Bronchial epithelial cell (primary cell): ENCODE results near the gene AHNAK. TPM values are rescaled to one million over a fixed set of nuclear protein-coding genes. Genes with fewer than 3 reads are reported as not detected.
"Not testable (repeated sequence)": the region's sequence is repeated elsewhere in the genome, so short reads cannot be mapped to it uniquely, and the experiment has no call there.

Experiments
- DNase-seq: peaks from one replicate; pipeline ENCODE4 v3.0.0-alpha.2; 2010; ENCODE audit warnings: low read depth
- FAIRE-seq: peaks from 2 replicates; lab custom pipeline; 2011; peaks lifted over from hg19 to GRCh38; lab: Jason Lieb, UNC
- H3K27me3 ChIP-seq: 2 replicates; pipeline ENCODE4 v1.5.1; 2011; ENCODE audit warnings: low read length; ENCODE audit not compliant: control insufficient read depth, insufficient read depth
- H3K36me3 ChIP-seq: 2 replicates; pipeline ENCODE4 v1.5.1; 2011; ENCODE audit warnings: low read length; ENCODE audit not compliant: control insufficient read depth, insufficient read depth
- H3K4me3 ChIP-seq: 2 replicates; pipeline ENCODE4 v1.5.1; 2011; ENCODE audit warnings: mild to moderate bottlenecking, low read depth, low read length, control low read depth
- total RNA-seq: library from RNA; depleted of rRNA; stranded (reverse); fragments of >200 nt; gene quantifications from 2 replicates; pipeline ENCODE4 v1.2.1, GENCODE V29; 2014
- TF ChIP-seq, protein P1 (sequence below): IDR thresholded peaks from 2 replicates; pipeline ENCODE4 v1.5.1; 2011; ENCODE audit warnings: mild to moderate bottlenecking, moderate library complexity, low read length, control low read depth, inconsistent platforms; ENCODE audit not compliant: insufficient read depth, severe bottlenecking

The AHNAK gene
- total RNA-seq, 1 donor from 2014 or later = 354 TPM

DNA sequence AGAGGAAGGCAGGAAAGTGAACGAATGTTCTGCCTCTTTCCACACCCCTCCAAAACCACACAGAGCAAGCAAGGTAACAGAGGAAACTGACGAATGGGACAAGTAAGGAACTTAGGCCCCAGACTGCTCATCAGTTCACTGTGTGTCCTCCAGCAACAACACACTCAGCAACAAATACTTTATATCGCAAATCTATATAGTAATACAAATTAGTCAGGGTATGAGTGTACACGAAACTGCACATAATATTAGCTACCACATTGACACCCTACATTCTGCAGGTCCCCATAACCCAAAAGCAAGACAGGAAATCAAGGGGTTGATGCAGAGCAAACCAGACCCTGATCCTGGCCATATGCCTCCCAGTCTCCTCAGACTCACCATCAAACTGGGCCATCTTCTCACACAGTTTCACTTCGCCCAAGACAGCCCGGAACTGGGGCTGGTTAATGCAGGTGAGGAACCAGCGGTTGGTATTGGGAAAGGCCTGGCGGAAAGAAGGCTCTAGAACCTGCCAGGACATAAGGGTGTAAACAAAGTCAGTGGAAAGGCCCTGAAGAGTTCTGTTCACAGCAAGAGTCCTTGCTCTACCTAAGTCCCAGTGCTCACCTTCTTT lies 20.5 kb upstream of the AHNAK start:
- no peak overlapping the region for H3K4me3 ChIP-seq
- H3K27me3 ChIP-seq = no peaks in the 10 kb centered on the region
- FAIRE-seq = no peak
- DNase-seq = no peak
- H3K36me3 ChIP-seq = peaks cover 38% of the 10 kb centered on the region
- TF ChIP-seq, protein P1, sequence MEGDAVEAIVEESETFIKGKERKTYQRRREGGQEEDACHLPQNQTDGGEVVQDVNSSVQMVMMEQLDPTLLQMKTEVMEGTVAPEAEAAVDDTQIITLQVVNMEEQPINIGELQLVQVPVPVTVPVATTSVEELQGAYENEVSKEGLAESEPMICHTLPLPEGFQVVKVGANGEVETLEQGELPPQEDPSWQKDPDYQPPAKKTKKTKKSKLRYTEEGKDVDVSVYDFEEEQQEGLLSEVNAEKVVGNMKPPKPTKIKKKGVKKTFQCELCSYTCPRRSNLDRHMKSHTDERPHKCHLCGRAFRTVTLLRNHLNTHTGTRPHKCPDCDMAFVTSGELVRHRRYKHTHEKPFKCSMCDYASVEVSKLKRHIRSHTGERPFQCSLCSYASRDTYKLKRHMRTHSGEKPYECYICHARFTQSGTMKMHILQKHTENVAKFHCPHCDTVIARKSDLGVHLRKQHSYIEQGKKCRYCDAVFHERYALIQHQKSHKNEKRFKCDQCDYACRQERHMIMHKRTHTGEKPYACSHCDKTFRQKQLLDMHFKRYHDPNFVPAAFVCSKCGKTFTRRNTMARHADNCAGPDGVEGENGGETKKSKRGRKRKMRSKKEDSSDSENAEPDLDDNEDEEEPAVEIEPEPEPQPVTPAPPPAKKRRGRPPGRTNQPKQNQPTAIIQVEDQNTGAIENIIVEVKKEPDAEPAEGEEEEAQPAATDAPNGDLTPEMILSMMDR = no peak

DNA sequence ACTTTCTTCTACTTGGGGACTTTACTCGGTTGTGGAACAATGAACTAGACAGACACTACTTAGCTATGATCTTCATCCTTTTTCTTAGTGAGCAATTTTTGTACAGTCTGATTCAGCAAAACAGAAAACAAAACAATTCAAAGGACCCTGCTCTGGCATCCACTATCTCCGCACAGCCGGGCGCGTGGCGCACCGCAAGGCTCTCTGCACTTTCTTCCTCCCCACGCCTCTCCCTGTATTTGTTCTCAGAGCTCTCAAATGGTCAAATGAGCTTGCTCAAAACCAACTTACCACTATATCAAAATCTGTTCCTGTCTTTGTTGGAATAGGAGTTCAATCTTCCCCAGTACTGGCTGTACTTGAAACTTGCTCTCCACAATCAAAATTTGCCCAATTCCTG lies 19.6 kb upstream of the AHNAK start:
- DNase-seq = no peak
- Histone ChIP-seq H3K27me3 (no peaks in the 10 kb centered on the region), H3K36me3 (peaks cover 31% of the 10 kb centered on the region), H3K4me3 (no peak overlapping the region)
- TF ChIP-seq, protein P1 = no peak
- no peak for FAIRE-seq

DNA sequence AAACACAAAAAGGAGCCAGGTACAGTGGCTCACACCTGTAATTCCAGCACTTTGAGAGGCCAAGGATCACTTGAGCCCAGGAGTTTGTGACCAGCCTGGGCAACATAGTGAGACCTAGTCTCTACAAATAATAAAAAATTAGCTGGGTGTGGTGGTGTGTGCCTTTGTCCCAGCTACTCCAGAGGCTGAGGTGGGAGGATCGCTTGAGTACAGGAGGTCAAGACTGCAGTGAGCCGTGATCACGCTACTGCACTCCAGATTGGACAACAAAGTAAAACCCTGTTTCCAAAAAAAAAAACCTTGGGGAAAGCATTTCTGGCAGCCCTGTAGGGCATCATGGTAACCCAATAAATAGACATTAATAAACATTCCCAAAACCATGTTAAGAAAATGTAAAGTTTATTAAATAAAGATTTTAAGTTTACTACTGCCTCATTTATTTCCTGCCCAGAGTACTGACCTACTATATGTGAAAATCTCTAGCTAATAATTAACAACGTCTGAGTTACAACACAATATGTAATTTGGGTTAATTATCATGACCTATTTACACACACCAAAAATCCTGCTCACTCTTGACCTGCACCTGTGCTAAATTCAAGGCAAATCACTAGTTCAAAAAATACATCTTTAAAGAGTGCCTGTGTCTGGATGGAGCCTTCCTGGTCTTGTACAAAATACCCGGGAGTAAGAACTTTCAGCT lies 18.6 kb upstream of the AHNAK start:
- peaks cover 23% of the 10 kb centered on the region for H3K36me3 ChIP-seq
- no peaks in the 10 kb centered on the region for H3K27me3 ChIP-seq
- no peak overlapping the region for H3K4me3 ChIP-seq
- FAIRE-seq (no peak), DNase-seq (no peak)
- TF ChIP-seq, protein P1 = no peak

DNA sequence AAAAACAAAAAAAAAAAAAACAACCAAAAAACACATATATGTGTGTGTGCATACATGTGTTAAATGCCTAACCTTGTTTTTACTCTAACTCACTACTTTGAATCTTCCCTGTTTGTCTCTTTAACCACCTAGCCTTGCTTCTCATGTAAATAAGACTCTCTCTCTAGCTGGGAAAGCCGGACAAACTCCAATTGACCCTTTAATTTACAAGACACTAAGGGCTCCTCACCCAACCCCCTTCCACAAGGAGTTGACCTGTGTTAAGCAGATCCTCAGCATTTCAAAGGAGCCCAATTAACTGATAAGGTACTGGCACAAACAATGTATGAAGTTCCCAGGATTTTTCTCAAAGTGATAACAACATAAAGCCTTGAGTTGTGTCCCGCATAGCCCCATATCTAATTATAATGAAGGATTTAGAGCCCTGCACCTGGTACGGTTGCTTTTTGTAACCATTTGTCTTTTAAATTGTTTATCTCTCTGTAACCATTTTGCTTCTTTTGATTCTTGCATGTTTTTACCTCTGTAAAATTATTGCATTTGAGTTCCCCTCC lies 15.1 kb upstream of the AHNAK start:
- H3K4me3 ChIP-seq, H3K27me3 ChIP-seq, DNase-seq, FAIRE-seq: not testable (repeated sequence)
- H3K36me3 ChIP-seq = peaks cover 15% of the 10 kb centered on the region

DNA sequence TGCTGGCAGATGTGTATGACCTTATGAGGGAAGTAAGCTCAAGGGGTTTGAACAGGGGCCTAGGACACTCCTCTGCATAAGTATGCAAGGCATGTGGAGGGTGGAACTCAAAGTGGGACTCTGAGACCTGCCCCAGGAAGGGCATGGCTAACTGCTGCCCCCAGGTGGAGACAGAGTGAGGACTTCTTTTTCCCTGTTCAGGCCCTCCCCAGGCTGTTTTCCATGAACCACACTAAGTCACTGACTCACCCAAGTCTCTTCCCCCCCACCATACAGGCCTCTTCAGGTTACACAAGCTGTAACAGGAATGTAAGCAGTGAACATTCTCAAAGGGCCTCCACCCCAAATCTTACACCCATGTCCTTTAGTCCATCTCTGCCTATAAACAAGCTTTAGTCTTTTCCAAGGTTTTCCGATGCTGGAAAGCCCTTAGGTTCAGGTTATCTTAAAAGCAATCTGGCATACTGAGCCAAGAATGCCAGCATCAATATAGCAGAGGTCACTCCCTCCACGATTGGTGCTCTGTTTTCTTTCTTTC lies 14.0 kb upstream of the AHNAK start:
- H3K27me3 ChIP-seq = no peaks in the 10 kb centered on the region
- TF ChIP-seq, protein P1 = peak; percentile 95
- DNase-seq (peak; percentile 98), FAIRE-seq (no peak)
- H3K36me3 ChIP-seq = peaks cover 10% of the 10 kb centered on the region
- H3K4me3 ChIP-seq = no peak overlapping the region

DNA sequence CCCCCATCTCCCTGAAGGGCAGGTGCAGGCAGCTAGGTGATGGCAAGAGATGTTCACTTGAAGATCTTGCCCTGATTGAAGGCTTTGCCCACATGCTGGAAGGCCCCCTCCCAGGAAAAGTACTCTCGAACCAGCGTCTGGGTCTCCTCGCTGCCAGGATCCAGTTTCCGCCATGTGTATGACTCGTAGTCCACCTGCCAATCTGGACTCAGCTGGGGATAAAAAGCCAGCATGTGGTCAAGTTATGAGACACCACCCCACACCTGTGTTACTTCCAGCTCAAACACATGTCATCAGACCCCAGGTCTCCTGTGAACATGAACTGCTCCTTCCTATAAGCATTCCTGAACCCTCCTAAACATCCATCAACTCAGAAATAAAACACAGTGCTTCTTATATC lies 13.0 kb upstream of the AHNAK start:
- FAIRE-seq, H3K36me3 ChIP-seq: not testable (repeated sequence)

More for the DNA sequence above, 13.0 kb upstream of the AHNAK start:
- not testable (repeated sequence) for H3K4me3 ChIP-seq, H3K27me3 ChIP-seq
- DNase-seq = peak; percentile 32
